GM19438 (cell line): ENCODE results near the gene PTGR3.

Experiments used
- ATAC-seq: cut with Tn5 transposase; IDR thresholded peaks from one replicate; pipeline ENCODE4 v1.9.1; 2021; ENCODE audit warnings: low read depth; ENCODE audit not compliant: unreplicated experiment

The PTGR3 gene

GRCh38 chr18:75238100-75238499 lies 29.2 kb upstream of the PTGR3 start:
- ATAC-seq = no peak

- ATAC-seq = no peak
These were observed 27.0 kb upstream of the PTGR3 start for GRCh38 chr18:75235896-75236295.

GRCh38 chr18:75234901-75235300 lies 26.0 kb upstream of the PTGR3 start:
- ATAC-seq = no peak

- ATAC-seq = no peak
These were observed 22.1 kb upstream of the PTGR3 start for GRCh38 chr18:75231053-75231406.

- no peak for ATAC-seq
These were observed 21.5 kb upstream of the PTGR3 start for GRCh38 chr18:75230163-75231052.

GRCh38 chr18:75229437-75229836 lies 20.5 kb upstream of the PTGR3 start:
- ATAC-seq = no peak

GRCh38 chr18:75228967-75229366 lies 20.0 kb upstream of the PTGR3 start:
- no peak for ATAC-seq

- ATAC-seq = no peak
These were observed 18.8 kb upstream of the PTGR3 start for GRCh38 chr18:75227535-75228296.

- ATAC-seq = no peak
These were observed 18.0 kb upstream of the PTGR3 start for GRCh38 chr18:75226956-75227316.

- no peak for ATAC-seq
These were observed 17.5 kb upstream of the PTGR3 start for GRCh38 chr18:75226286-75226955.

- ATAC-seq = no peak
These were observed 14.9 kb upstream of the PTGR3 start for GRCh38 chr18:75223687-75224347.

GRCh38 chr18:75222407-75222806 lies 13.5 kb upstream of the PTGR3 start:
- no peak for ATAC-seq

- no peak for ATAC-seq
These were observed 13.0 kb upstream of the PTGR3 start for GRCh38 chr18:75221897-75222296.

GRCh38 chr18:75221397-75221796 lies 12.5 kb upstream of the PTGR3 start:
- ATAC-seq = no peak

GRCh38 chr18:75220551-75221355 lies 11.8 kb upstream of the PTGR3 start:
- no peak for ATAC-seq

- ATAC-seq = no peak
These were observed 10.9 kb upstream of the PTGR3 start for GRCh38 chr18:75219745-75220375.

- ATAC-seq = no peak
These were observed 9.4 kb upstream of the PTGR3 start for GRCh38 chr18:75218065-75218923.

GRCh38 chr18:75216911-75217689 lies 8.2 kb upstream of the PTGR3 start:
- no peak for ATAC-seq
